HG03378 (cell line): ENCODE data around the gene MUC5B.
"Not testable (repeated sequence)": the region's sequence is repeated elsewhere in the genome, so short reads cannot be mapped to it uniquely, and the experiment has no call there.

Experiments
- ATAC-seq: cut with Tn5 transposase; IDR thresholded peaks from one replicate; pipeline ENCODE4 v1.9.1; 2021; ENCODE audit warnings: mild to moderate bottlenecking, moderate library complexity; ENCODE audit not compliant: unreplicated experiment

The MUC5B gene

DNA sequence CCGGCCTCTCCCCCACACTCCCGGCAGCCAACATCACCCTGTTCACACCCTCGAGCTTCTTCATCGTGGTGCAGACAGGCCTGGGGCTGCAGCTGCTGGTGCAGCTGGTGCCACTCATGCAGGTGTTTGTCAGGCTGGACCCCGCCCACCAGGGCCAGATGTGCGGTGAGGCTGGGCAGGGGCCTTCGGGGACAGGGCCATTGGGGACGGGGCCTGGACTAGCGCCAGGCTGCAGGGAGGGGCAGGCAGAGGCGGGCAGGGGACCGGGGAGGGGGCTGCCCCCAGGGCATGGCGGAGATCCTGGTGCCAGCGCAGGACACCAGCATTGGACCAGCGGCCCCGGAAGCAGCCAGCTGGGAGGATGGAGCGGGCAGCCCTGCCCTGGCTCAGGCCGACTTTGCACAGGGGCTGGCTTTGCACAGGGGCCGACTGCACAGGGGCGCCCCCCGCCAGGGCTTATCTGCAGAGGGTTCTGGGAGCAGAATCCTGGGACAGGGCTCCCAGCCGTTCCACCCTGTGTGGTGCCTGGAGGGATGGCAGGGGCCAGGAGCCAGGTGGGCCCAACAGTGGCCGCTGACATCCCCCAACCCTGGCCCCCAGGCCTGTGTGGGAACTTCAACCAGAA lies 8.6 kb downstream of the MUC5B start:
- no peak for ATAC-seq

- ATAC-seq = no peak
Measured at GRCh38 chr11:1232021-1232882, 9.4 kb downstream of the MUC5B start.

DNA sequence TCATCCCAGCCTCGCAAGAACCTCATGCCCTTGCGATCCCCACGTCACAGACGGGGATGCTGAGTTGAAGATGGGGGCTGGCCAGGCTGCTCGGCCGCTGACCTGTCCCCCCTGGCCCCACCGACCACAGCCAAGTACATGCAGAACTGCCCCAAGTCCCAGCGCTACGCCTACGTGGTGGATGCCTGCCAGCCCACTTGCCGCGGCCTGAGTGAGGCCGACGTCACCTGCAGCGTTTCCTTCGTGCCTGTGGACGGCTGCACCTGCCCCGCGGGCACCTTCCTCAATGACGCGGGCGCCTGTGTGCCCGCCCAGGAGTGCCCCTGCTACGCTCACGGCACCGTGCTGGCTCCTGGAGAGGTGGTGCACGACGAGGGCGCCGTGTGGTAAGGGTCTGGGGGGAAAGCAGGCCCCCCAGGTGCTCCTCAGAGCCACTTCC lies 10.0 kb downstream of the MUC5B start:
- ATAC-seq = no peak

GRCh38 chr11:1233351-1234053 lies 10.6 kb downstream of the MUC5B start:
- ATAC-seq = no peak

DNA sequence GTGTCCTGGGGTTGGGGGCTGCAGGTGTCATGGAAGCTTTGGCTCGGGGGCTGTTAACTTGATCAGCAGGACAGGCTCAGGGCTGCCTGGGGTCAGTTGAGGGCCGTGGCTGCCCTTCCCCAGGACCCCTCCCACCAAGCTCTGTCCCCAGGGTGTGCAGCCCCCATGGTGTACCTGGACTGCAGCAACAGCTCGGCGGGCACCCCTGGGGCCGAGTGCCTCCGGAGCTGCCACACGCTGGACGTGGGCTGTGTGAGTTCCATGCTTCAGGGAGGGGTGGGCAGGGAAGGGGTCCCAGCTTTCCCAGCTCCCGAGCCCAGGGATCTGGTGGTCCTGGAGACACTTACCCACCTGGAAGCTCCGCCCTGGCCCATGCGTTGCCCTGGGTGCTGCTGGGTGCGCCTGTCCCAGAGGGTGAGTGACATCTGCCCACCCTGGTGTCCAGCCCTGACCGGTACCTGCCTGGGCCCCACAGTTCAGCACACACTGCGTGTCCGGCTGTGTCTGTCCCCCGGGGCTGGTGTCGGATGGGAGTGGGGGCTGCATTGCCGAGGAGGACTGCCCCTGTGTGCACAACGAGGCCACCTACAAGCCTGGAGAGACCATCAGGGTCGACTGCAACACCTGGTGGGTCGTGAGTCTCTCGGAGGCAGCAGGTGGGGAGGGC lies 11.3 kb downstream of the MUC5B start:
- no peak for ATAC-seq

DNA sequence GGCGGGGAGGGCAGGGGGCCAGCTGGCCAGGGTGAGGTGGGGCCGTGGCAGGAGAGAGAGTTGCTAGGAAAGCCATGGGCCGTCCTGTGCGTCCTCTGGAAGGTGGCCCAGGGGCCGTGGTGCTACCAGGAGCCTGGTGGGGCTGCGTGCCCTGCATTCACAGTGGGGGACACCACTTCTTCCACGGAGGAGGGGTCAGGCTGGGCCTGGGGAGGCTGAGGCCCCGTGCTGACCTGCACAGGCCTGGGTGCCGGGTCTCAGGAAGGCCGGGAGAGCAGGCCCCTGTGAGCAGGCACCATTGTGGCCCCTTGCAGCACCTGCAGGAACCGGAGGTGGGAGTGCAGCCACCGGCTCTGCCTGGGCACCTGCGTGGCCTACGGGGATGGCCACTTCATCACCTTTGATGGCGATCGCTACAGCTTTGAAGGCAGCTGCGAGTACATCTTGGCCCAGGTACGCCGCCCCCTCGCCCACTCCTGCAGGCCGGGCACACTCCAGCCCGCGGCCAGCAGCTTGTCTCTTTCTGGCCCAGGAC lies 12.0 kb downstream of the MUC5B start:
- ATAC-seq = no peak

GRCh38 chr11:1235306-1235900 lies 12.5 kb downstream of the MUC5B start:
- ATAC-seq = no peak

DNA sequence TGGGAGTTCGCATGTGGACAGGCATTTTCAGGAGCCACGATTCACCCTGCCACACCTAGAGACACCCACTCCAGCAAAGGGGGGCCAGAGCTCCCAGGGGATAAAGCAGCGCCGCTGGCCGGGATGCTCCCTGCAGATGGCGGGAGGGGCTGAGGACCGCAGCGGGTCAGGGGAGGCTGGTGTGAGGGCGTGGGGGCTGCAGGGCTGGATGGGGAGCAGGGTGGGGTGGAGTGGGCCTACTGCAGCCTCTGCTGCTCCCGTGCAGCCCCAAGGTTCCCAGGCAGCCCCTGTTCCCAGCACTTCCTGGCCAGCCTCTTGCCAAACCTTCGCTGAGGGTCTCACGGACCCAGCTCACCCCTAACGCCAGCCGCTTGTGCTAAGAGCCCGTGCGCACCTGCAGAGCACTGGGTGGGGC lies 13.0 kb downstream of the MUC5B start:
- ATAC-seq = no peak

DNA sequence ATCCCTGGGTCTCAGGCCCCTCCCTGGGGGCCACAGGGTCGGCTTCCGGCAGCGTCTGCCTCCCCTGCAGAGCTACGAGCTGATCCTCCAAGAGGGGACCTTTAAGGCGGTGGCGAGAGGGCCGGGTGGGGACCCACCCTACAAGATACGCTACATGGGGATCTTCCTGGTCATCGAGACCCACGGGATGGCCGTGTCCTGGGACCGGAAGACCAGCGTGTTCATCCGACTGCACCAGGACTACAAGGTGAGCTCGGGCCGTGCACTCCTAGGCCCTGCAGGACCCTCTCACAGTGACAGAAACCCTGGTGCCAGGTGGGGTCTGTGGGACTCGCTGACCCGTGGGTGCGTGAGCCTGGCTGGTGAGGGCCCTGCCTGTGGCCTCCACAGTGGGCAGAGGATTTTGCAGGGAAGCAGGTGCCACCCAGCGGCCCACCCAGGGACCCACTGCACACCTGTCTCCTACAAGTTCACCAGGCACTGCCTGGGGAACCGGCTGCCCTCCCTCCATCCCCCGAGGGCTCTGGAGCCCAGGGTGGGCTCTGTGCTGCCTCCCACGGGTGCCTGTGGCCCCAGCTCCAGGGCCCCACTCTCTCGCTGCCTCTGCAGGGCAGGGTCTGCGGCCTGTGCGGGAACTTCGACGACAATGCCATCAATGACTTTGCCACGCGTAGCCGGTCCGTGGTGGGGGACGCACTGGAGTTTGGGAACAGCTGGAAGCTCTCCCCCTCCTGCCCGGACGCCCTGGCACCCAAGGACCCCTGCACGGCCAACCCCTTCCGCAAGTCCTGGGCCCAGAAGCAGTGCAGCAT lies 13.7 kb downstream of the MUC5B start:
- ATAC-seq = no peak

GRCh38 chr11:1237128-1237580 lies 14.3 kb downstream of the MUC5B start:
- no peak for ATAC-seq

DNA sequence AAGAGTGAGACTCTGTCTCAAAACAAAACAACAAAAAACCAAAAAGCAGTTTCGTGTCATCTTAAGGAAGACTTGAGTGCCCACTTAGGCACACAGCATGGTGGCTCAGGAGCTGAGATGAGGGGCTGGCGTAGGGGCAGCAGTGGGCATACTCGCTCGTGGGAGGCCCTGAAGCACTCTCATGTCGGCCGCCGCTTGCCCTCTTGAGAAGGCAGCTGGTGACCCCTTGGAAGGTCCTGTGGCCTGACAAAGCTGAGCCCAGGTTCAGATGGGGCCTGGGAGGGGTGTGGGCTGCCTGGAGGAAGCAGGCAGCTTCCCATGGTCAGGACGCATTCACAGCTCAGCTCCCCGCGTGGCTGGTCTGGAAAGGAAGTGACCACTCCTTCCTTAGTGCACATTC lies 15.0 kb downstream of the MUC5B start:
- ATAC-seq = no peak

DNA sequence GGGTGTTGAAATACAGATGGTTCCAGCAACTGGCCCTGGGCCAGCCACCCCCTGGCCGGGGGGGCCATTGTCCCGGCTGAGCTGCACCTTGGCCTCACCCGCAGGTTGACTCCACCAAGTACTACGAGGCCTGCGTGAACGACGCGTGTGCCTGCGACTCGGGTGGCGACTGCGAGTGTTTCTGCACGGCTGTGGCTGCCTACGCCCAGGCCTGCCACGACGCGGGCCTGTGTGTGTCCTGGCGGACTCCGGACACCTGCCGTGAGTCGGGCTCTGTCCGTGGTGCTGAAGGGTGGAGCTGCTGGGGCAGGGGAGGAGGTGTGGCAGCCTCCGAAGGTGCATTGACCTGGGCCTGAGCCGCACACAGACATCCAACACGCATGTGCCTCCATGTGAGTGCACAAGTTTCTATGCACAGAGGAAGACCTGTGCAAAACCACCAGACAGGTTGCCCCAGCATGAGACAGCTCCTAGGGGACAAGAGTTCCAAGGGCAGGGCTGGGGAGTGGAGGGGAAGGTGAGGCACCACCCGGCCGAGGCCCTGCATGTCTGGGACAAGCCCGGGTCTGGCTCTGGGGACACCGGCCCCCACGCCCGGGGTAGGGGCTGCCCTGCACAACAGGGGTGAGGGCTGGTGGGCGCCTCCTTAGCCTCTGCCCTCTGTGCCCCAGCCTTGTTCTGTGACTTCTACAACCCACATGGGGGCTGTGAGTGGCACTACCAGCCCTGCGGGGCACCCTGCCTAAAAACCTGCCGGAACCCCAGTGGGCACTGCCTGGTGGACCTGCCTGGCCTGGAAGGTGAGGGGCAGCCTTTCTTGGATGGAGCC lies 16.1 kb downstream of the MUC5B start:
- ATAC-seq = no peak

DNA sequence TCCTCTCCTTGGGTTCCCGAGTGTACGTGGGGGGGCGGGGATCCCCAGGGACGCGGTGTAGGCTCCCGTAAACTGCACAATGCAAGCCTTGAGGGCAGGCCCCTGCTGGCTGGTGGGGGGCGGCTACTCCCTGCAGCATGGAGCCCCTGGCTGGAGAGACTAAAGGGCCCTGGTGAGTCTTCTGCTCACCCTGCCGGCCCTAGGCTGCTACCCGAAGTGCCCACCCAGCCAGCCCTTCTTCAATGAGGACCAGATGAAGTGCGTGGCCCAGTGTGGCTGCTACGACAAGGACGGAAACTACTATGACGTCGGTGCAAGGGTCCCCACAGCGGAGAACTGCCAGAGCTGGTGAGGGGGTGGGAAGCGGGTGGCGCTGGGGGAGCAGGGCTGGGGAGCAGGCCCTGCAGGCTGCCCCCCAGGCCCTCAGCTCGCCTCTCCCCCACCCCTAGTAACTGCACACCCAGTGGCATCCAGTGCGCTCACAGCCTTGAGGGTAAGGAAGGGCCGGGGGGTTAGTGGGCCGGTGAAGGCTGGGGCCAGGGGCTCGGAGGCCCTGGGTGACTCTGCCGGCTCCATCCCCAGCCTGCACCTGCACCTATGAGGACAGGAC lies 16.8 kb downstream of the MUC5B start:
- no peak for ATAC-seq

GRCh38 chr11:1240771-1241170 lies 17.9 kb downstream of the MUC5B start:
- no peak for ATAC-seq

DNA sequence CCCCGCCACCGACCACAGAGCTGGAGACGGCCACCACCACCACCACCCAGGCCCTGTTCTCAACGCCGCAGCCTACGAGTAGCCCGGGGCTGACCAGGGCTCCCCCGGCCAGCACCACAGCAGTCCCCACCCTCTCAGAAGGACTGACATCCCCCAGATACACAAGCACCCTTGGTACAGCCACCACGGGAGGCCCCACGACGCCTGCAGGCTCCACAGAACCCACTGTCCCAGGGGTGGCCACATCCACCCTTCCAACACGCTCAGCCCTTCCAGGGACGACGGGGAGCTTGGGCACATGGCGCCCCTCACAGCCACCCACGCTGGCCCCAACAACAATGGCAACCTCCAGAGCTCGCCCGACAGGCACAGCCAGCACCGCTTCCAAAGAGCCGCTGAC lies 18.8 kb downstream of the MUC5B start:
- ATAC-seq = no peak

GRCh38 chr11:1242289-1242688 lies 19.4 kb downstream of the MUC5B start:
- no peak for ATAC-seq

DNA sequence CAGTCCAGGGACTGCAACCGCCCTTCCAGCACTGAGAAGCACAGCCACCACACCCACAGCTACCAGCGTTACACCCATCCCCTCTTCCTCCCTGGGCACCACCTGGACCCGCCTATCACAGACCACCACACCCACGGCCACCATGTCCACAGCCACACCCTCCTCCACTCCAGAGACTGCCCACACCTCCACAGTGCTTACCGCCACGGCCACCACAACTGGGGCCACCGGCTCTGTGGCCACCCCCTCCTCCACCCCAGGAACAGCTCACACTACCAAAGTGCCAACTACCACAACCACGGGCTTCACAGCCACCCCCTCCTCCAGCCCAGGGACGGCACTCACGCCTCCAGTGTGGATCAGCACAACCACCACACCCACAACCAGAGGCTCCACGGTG lies 19.9 kb downstream of the MUC5B start:
- ATAC-seq = not testable (repeated sequence)

DNA sequence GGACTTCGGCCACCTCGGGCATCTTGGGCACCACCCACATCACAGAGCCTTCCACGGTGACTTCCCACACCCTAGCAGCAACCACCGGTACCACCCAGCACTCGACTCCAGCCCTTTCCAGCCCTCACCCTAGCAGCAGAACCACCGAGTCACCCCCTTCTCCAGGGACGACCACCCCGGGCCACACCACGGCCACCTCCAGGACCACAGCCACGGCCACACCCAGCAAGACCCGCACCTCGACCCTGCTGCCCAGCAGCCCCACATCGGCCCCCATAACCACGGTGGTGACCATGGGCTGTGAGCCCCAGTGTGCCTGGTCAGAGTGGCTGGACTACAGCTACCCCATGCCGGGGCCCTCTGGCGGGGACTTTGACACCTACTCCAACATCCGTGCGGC lies 20.7 kb downstream of the MUC5B start:
- ATAC-seq = not testable (repeated sequence)
